GM19351 (cell line): ENCODE results near the gene SLCO2A1.

Source experiments
- ATAC-seq: cut with Tn5 transposase; IDR thresholded peaks from one replicate; pipeline ENCODE4 v1.9.1; 2021; ENCODE audit warnings: mild to moderate bottlenecking, moderate library complexity; ENCODE audit not compliant: unreplicated experiment

Gene SLCO2A1

GRCh38 chr3:134061401-134061800 is 31.7 kb upstream of the SLCO2A1 start:
- no peak for ATAC-seq

DNA sequence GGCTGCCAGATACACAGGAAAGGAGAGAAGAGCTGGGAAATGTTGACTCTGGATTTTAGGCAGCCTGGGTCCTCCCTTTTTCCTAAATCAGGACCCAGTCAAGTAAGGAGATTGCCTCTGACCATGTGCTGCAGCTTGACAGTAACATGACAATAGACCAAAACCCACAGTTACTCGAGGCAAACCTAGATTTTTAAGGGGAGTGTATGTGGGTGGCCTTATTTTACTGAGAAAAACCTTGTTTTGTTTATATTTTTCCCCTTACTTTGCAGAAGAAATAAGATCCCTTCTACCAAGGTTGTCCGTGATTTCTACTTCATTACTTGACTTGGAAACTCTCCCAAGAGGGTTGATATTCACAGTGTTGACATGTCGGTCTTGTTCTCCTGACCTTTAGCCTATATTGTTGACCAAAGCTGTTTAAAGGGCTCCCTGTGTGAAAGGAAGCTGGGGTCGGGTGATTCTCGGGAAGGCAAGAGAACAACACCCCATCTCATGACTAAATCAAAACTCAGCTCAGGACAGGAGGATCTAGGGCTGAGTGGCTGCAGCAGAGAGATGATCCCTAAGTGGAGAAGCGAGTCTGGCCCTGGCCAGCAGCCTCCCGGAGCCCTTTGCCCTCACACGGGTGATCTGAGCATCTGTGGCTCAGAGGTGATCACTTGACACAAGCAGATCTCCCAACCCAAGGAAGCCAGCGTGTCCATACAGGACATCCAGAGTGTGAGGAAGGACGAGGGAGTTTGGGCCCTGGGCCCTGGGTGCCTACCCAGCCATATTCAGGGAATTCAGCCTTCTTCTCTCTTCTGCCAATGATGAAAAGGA is 31.0 kb upstream of the SLCO2A1 start:
- ATAC-seq, result no peak

GRCh38 chr3:134059671-134060560 is 30.2 kb upstream of the SLCO2A1 start:
- no peak for ATAC-seq

DNA sequence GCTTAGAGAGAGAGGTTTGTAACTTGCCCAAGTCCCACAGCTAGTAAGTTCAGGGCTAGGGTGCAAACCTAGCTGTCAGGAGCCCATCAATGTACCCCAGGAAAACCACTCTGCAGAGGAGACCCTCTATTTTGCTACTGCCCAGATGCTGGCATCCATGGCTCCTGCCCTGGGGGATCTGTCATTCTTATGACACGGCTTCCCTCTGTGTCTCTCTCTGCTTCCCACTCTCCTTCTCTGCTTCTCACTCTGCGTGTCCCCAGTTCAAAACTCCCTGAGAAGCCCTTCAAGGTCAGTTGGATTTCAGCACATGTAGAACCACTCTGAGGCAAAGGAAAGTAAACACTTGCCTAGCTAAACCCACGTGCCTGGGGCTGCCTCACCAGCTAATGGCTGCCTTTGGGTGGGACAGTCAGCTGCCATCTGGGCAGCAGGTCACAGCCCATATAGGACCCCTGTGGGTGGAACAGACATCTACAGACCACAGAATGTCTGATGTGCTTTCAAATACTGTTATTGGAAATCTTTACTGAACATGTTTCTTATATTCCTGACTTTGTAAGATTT is 29.4 kb upstream of the SLCO2A1 start:
- no peak for ATAC-seq

DNA sequence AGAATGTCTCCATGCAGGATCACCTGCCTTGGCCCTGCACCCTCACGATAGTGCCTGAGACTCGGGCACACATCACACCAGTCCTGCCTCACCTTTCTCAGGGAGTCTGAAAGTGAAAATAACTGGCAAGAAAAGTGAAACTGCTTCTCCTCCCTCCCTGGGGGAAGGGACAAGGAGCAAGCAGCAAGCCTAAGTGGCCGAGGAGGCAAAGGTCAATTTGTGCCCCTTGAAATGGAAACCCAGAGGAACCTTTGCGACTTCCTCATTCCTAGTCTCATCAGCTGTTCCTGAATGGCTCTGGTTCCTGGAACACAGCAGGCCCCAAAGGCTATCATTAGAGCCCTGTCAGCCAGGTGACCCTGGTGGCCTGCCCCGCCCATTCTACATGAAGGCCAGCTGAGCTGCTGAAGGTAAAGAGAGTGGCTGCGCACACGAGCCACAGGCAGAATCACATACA is 28.0 kb upstream of the SLCO2A1 start:
- ATAC-seq, result no peak

DNA sequence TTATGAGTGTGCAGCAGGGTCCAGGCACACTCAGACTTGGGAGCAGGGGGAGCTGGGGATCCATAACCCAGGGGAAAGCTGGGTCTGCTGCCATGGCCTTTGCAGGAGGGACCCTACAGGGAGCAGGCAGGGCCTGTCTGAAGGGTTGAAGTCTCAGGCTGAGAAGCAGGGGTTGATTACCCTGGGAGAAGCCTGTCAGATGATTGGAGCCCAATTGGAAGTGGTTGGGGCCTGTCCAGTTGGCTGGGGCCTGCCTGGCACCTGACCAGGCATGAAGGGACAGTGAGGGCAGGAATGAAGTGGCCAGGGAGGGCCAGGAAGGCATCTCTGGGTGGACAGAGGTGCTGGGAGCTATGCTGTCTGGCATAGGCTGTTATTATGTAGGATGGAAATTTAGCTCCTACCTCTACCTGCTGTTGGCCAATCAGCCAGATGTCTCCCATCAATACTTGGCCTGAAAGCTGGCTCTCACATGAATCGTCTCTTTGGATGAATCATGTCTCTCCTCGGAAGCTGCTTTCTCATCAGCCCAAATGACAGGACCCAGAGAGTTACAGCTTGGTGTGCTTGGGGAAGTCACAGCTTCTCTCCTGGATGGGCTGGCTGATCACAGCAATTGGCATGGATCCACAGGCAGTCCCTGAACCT is 27.4 kb upstream of the SLCO2A1 start:
- no peak for ATAC-seq

GRCh38 chr3:134056464-134056891 is 26.8 kb upstream of the SLCO2A1 start:
- ATAC-seq, result no peak

DNA sequence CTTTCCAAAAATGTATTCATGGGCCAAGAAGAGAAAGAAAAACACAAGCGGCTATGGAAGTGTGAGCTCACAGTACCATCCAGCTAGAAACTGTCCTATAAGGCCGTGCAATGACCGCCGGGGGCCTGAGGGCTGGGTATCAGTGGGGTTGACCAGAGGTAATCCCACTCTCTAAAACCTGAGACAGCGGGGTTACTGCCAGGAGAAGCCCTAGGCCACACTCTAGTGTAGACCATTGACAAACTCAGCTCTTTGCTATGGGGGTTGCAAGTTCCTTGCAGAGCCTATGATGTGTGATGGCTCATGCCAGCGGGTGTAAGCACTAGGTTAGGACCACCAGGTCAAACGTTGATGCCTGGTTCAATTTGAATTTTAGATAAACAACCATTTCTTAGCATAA is 25.9 kb upstream of the SLCO2A1 start:
- no peak for ATAC-seq

- ATAC-seq, result no peak
Observed at GRCh38 chr3:134054881-134055280, 25.2 kb upstream of the SLCO2A1 start.

DNA sequence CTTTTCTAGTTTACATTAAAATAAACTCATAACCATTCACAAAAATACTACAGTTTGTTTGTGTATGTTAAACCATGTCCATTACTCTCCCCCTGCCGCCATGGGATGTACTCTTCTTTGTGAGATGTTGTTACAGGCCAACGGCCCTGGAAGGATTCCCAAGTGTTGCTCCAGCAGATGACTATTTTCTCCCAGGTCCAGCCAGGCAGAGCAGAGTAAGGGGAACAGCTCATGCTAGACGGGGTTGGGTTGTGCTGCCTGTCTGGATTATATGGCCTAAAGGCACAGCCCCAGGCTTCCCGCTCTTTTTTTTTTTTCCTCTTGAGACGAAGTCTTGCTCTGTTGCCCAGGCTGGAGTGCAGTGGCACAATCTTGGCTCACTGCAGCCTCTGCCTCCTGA is 24.5 kb upstream of the SLCO2A1 start:
- ATAC-seq, result no peak

GRCh38 chr3:134052370-134052769 is 22.6 kb upstream of the SLCO2A1 start:
- ATAC-seq, result no peak

- no peak for ATAC-seq
Observed at GRCh38 chr3:134049676-134050075, 20.0 kb upstream of the SLCO2A1 start.

GRCh38 chr3:134048278-134048996 is 18.7 kb upstream of the SLCO2A1 start:
- ATAC-seq, result no peak

DNA sequence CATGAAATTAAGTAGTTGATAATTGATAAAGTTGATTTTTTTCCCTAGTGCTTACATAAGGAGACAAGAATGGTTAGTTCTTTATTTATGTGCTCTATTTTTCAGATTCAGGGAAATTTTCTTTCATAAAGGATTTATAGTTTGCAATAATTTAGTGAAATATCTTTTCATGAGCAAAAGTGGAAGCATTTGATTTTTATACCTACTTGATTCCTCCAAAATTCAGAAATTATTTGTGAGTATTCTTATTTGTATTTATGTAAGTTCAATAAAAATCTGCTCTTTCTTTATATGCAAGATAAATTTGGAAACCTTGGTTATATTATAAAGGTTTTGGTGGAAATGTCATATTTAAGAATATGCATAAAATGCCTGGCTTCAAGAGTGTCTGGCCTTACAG is 14.7 kb upstream of the SLCO2A1 start:
- no peak for ATAC-seq

DNA sequence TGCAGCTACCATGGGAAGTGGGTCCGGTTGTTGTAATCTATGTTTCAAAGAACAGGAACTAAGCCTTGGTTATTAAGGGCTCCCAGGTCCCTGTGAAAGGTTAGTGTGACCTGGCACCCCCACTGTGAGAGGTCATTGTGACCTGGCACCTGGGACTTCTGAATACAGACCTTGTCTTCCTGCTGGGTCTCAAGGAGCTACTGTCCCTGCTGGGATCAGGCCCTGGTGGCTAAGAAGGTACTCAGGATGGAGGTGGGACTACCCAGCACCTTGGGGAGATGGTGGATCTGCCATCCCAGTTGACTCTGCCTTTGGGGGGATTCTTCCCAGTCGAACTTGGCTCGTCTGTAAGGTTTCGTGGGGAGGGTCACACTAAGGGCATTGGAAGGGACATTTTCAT is 10.3 kb upstream of the SLCO2A1 start:
- ATAC-seq, result no peak

GRCh38 chr3:134039161-134039862 is 9.6 kb upstream of the SLCO2A1 start:
- no peak for ATAC-seq

DNA sequence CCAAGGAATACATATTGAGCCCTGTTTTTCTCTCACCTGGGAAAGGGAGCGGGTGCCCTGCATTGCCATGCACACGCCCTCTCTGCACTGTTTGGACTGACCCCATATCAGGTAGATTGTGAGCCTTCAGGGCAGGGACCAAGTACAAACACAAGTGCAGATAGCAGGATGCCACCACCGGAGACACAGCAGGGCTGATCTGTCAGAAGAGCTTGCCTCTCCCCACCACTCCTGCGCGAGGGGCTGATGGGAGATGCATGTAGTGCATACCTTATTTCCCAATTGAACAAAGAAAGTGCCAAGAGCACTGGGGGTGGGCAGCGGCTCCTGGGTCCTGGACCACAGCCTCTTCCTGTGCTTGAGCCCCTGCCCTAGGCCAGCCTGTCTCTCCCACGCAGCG is 9.0 kb upstream of the SLCO2A1 start:
- ATAC-seq, result no peak

GRCh38 chr3:134038071-134038491 is 8.4 kb upstream of the SLCO2A1 start:
- no peak for ATAC-seq

GRCh38 chr3:134037168-134037567 is 7.4 kb upstream of the SLCO2A1 start:
- ATAC-seq, result no peak

DNA sequence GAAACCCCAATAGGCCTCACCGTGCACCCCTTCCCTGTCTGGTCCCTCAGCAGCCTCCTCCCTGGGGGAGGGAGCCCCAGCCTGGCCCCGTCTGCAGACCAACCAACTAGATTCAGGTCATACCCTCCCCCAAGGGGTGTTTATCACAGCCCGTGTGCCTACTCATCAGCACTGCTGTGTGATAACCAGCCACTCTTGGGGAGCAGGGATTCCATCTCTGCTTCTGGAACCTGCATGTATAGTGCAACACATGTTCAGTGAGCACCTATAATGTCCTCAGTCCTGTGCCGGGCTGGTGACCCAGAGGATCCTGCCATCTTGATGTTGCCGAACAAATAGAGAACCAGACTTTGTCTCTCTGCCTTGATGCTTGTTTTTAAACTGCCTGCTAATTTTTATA is 6.6 kb upstream of the SLCO2A1 start:
- ATAC-seq, result no peak
